ELR (cell line): Measurements from ENCODE around the gene TMEM169.
"Not testable (repeated sequence)": the region's sequence is repeated elsewhere in the genome, so short reads cannot be mapped to it uniquely, and the experiment has no call there.

ENCODE experiments used
- DNase-seq: peaks from one replicate; pipeline ENCODE4 v3.0.0-alpha.2; 2015; ENCODE audit warnings: low read depth

The TMEM169 gene

DNA sequence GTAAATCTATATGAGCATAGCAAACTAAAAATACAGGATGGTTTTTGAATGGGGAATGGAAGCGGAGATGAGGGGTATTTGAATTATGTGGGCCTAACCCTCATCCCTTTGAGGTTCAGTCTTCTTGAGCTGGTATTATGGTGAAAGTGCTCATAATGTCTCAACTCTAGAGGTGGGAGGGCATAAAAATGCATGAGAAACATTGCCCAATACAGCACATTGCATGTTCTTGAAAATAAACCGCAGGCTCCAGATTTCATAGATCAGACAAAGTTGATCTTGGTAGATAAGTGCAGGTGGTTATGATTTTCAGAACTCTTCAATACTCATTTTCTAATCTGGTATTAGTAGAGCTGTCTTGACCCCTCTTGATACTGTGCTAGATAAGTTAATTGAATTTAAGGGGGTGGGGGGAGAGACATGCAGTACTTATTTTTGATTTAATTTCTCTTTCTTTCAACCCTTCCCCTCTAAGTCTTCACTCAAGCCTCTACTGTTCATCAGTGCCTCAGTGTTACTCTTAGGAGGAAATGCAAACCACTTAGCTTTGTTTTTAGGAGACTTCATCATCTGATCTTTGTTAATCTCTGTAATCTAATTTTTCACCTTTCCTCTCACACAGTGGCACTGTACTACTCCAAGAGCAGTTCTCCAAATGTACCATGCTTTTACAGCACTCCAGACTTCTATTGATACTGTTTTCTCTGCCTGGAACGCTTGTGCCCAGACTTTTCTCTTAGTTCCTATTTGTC is 49.6 kb downstream of the TMEM169 start:
- DNase-seq = no peak

DNA sequence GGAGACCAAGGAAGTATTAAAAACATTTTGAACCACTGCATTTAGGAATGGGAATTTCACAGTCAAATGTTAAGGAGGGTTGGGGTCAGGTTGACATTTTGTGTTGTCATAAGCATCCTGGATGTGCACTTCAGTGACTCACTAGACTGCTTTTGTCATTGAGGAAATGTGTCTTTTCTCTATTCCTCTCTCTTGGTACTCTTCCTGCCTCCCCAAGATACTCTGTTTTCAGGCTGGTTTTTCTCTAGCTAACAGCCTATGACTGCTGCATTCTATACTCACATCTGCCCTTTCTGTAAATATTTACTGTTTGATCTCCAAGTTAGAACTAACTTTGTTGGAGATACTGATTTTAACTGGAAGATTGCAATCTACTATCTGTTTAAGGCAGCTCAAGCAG is 50.9 kb downstream of the TMEM169 start:
- no peak for DNase-seq

DNA sequence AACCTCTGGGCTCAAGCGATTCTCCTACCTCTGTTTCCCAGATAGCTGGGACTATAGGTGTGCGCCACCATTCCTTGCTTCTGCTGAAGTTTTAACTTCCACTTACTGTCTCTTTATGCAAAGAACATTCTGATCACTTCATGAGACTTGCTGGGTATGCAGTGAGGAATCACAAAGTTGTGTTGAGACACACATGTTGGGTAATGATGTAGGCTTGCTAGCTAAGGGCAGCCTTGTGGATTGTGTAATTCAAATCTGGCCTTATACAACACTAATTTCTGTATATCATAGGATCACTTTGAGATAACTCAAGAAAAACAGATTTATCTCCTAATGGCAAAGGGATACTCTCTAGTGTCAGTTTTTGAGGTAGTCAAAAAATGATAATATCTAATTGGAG is 51.7 kb downstream of the TMEM169 start:
- no peak for DNase-seq

DNA sequence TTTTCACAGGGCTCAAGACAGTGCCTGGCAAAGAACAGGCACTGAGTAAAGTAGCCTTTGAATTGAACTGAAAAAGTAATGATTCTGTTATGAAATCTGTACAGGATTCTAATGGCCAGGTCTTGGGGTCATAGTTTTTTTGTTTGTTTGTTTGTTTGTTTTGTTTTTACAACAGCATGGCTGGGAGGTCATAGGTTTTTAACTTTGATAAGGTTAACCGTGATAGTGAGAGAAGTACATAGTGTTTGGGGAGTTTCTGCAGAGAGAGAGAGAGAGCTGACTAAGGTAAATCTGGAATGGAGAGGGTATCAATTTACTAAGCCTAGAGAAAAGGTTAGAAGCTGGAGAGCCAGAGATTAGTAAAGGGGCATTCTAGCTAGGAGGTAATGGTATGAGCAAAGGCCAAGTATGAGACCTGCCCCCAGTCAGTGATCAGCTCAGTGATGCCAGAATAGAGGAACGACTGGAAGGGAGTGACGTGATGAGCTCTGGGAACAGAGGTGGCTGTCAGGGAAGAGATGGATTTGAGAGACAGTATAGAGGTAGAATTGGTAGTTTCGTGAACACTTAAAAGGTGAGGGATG is 53.3 kb downstream of the TMEM169 start:
- DNase-seq = no peak

DNA sequence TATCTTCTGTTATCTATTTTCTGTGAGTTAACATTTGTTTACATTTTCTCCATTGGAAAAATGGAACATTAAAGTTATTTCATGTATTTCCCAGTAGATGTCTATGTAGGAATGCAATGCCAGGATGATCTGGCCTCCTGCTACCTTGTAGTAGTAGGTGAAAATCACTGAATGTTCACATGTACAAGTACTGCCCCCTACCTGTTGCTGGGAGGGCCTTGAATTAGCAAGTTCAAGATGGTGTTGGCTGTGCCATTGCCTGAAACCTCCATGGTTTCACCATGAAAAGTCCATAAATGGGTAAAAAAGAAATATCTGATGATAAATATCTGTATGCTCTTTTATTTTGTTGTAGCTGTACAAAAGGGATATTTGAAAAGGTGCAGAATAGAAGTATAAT is 58.2 kb downstream of the TMEM169 start:
- peak; percentile 48 for DNase-seq

DNA sequence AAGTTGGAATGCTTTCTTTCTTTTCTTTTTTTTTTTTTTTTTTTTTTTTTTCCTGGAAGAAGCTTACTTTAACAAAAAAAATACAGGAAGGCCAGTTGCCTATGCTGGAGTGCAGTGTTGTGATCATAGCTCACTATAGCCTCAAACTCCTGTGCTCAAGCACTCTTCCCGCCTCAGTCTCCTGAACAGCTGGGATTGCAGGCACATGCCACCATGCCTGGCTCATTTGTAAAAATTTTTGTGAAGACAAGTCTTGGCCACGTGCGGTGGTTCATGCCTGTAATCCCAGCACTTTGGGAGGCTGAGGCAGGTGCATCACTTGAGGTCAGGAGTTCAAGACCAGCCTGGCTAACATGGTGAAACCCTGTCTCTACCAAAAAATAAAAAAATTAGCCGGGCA is 59.8 kb downstream of the TMEM169 start:
- not testable (repeated sequence) for DNase-seq

DNA sequence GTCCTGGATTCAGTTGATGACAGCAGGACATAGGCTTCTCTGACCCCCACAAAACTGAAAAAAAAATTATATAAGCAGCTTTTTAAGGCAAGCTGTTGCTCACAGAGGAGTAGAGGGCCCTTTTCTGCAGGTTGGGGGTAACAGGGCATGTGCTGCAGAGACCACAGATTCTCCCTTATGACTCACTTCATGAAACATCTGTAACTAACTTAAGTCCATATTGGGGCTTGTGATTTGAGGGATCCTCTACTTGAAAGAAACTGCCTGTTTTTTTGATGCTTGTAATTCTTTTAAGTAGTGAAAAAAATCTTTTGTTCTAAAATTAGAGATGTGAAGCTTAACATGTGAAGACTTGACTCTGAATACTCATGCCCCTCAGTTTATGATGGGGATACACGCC is 60.8 kb downstream of the TMEM169 start:
- peak; percentile 67 for DNase-seq

DNA sequence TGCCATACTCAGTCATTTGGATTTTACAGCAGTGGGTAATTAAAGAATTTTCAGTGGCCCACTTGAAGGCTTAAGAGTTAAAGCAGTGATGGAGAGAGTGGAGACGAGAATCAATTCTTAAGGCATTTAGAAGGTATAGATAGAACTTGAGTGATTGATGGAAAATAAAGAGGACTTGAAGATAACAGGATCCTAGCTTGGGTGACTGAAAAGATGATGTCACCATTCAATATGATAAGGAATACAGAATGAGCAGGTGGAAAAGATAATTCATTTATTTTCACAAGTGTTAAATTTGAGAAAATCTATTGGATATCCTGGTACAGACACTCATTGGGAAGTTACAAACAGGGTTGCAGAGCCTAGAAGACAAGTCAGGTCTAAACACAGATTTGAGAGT is 62.7 kb downstream of the TMEM169 start:
- DNase-seq = no peak

DNA sequence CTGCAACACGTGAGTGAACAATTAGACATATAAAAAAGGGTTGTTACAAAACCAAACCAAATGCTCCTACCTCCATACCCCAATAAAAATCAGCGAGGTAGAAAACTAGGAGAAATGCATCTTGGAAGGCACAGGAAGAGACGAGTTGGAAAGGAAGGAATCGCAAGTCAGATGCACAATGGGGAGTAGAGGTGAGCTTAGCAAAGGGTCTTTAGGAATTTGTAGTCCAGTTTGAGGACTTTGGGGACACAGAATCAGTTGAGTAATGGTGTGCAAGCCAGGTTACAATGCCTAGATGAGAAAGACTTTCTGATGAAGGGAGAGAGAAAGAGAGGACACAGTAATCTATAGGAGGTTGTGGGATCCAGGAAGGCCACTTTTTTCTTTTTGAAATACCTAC is 63.1 kb downstream of the TMEM169 start:
- DNase-seq = no peak

DNA sequence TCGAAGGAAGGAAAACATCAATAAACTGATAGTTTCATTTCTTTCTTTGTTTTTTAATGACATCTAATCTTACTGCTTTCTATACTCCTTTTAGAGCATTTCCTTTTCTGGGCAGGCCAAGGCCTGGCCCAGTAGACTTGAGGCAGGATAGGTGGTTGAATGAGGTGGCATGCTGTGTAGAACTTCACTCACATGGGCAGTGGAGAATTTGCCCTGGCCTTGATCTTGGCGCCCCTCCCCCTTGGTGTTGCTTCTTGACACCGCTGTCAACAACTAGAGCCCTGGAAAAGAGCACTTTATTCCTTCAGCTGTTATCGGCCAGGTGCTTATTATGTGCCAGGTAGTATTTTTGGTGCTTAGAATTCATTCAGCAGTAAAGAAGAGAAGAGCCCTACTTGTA is 64.9 kb downstream of the TMEM169 start:
- no peak for DNase-seq

DNA sequence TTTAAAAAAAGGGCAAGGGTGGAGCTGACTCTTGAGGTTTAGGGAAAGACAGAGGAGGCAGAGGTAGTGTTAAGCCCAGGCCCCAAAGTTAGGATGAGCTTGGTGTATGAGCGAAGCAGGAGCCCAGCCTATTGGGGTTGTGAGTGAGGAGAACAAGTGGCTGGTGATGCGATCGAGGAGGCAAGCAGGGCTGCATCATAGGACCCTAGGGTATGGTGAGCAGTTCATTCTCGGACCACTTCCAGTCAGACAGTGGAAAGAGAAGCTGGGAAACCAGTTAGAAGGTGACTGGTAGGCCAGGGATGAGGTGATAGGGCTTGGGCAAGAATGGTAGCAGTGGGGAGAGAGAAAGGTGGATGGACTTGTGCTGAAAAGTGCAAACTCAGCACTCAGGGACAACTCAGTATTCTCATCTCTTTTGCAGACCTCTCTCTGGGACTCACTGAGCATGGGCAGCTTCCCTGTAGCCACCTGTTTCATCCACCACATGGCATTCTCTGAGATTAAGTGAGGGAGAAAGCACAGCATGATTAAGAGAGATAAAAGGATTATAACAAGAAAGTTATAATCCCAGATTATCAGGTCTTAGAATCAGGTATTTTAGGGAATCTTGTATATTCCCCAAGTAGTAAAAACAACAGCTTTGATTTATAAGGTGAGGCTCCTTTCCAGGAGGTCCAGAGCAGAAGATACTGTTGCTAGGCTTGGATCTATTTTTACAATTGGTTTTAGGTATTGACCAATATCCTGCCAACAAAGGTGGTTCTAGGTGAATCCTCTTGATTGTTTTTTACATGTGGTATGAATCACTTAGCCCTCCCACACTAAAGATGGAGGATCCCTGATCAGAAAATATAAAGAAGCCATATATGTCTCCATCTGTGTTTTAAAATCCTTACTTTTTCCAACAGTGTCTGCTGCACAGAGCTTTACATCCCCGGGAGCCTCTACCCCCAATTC is 65.7 kb downstream of the TMEM169 start:
- DNase-seq = no peak

DNA sequence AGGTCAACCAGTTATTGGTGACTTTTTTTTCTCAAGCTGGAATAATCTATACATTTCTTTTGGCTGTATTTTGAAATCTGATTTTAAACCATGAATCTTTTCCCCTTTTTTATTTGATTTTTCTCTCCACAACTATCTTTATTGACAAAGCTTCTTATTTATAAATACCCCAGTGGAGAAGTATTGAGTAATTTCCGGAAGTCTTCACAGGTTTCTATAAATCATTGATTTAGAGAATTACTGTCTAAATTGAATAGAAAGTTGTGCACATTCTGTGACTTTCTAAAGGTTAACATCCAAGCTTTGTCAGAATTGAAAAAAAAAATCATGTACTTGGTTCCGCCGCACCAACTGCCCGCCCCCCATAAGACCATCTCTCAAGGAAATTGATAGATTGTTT is 67.3 kb downstream of the TMEM169 start:
- DNase-seq = no peak

DNA sequence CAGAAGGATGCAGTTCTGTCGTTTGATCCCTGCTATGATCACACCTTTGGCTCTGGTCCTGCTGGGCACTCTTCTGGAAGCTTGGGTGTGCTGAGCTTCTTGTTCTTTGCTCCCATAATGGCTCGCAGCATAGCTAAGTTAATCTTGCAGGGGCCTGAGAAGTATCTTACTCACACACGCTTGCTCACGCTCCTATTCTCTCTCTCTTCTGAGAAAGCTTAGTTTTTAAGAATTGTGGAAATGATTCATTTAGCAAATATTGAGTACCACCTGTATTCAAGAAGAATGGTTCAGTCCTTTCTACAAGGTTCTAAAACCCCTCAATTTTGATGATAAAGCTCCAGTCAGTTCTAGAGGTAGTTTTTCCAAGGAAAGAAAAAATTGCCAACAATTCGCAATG is 68.0 kb downstream of the TMEM169 start:
- peak; percentile 87 for DNase-seq

DNA sequence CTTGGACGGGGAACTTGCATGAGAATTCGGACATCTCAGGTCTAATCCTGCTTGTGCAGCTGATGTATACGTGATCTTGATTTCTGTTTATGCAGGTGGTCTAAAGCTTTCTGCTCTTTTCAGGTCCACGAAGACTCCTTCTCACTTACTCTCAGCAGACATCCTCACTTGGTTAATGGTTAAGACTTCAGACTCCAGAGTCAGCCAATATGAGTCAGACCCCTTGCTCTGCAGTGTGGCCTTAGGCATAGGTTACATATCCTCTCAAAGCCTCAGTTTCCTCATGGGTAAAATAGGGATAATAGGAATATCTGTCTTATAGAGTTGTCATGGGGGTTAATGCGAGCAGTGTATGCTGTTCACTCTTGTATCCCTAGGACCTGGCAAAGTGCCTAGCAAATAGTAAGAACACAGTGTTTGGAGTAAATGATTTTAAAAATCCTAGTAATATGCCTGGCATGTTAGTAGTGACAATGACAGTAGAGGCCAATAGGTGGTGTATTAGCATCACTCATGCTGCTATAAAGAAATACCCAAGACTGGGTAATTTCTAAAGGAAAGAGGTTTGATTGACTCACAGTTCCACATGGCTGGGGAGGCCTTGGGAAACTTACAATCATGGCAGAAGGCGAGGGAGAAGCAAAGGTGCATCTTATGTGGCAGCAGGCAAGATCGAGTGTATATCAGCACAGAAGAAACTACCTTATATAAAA is 69.8 kb downstream of the TMEM169 start:
- peak; percentile 49 for DNase-seq
